Measurements from ENCODE around the gene H1-8.
"Not testable (repeated sequence)": the region's sequence is repeated elsewhere in the genome, so short reads cannot be mapped to it uniquely, and the experiment has no call there.

Gene H1-8

DNA sequence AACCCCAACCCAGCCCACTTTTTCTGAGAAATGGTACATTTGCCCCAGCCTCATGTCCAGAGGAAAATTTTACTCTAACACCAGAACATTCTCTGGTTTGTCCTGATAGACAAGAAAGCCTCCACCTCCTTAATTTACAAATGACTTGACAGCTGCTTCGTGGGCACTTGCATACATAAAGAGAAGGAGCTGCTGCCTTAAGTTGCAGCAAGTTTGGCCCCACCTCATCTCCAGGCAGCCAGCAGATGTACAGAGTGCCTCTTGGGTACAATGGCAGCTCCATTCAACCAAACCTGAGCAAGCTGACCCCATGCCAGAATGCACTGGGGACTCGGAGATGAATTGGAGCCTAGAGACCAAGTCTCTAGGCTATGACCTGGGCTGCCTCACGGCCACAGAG lies 6.2 kb upstream of the H1-8 start:
- Mint-ChIP-seq H3K27me3 (ENCODE audit: low read depth, poor library complexity) (peaks cover 20% of the 10 kb centered on the region), H3K9me3 (no peaks in the 10 kb centered on the region), H3K4me3 (no peak overlapping the region)

DNA sequence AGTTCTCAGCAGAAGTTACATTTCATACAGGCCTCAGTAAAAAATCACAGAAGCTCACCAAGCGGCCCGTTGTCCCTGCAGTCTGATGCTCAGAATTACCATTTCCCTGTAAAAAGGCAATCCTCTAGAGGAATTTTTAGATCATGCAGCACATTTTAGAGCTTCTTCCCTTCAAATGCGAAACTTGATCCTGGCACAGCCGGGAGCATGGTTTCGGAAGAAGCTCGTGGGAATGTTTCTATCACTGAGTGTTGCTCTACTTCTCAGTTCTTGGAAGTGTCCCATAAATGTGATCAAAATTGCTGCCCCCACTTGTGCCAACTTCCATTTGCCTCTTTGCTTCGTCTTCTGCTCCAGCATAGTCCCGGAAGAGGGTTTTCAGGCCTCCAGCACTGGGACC lies 3.8 kb upstream of the H1-8 start:
- TF ChIP-seq, protein P1, sequence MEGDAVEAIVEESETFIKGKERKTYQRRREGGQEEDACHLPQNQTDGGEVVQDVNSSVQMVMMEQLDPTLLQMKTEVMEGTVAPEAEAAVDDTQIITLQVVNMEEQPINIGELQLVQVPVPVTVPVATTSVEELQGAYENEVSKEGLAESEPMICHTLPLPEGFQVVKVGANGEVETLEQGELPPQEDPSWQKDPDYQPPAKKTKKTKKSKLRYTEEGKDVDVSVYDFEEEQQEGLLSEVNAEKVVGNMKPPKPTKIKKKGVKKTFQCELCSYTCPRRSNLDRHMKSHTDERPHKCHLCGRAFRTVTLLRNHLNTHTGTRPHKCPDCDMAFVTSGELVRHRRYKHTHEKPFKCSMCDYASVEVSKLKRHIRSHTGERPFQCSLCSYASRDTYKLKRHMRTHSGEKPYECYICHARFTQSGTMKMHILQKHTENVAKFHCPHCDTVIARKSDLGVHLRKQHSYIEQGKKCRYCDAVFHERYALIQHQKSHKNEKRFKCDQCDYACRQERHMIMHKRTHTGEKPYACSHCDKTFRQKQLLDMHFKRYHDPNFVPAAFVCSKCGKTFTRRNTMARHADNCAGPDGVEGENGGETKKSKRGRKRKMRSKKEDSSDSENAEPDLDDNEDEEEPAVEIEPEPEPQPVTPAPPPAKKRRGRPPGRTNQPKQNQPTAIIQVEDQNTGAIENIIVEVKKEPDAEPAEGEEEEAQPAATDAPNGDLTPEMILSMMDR (IDR thresholded peaks at IDR 0.05): no peak
- H3K9me3 Mint-ChIP-seq: no peaks in the 10 kb centered on the region

More for the DNA sequence above, 6.2 kb upstream of the H1-8 start:
- no peak overlapping the region for H3K27ac Mint-ChIP-seq
- H3K36me3 Mint-ChIP-seq (ENCODE audit: low read depth): no peaks in the 10 kb centered on the region
- no peak for DNase-seq
- TF ChIP-seq, protein P1 (IDR thresholded peaks at IDR 0.05): no peak
- peaks cover 45% of the 10 kb centered on the region for H3K4me1 Mint-ChIP-seq

DNA sequence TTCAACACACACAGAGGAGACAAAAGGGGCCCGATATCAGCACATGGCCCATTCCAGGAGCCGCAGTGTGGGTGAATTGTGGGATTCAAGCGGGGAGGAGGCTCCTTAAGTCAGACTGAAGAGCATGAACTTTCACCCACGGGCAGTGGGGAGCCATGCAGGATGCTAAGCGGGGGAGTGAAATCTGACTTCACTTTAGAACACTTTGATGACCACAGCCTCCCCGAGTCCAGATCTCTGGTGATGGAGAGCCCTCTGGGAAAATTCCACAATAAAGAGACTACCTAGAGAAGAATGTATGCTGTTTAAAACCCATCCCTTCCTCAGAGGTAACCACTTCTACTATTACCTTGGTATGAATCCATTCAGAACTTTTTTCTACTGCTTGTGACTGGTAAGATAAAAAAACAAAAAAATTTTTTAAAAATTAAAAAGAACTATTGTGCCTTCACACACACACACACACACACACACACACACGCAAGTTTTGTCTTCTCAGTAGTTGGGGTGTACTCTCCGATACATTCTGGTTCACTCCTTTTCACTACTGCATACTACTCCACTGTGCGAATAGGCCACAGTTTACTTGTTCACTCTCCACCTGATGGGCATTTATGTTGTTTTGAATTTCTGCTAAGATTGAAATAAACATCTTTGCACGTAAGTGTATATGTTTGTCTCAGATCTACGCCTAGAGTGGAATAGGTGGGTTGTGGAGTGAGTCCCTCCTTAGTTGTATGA lies 2.0 kb upstream of the H1-8 start:
- Mint-ChIP-seq H3K4me1 (peaks cover 31% of the 10 kb centered on the region), H3K27ac (peak overlapping the region; percentile 68), H3K4me3 (no peak overlapping the region), H3K36me3 (ENCODE audit: low read depth) (no peaks in the 10 kb centered on the region), H3K27me3 (ENCODE audit: low read depth, poor library complexity) (peaks cover 15% of the 10 kb centered on the region), H3K9me3 (no peaks in the 10 kb centered on the region)
- no peak for DNase-seq
- TF ChIP-seq, protein P1 (IDR thresholded peaks at IDR 0.05): no peak

More for the DNA sequence above, 3.8 kb upstream of the H1-8 start:
- no peak for DNase-seq
- no peaks in the 10 kb centered on the region for H3K36me3 Mint-ChIP-seq (ENCODE audit: low read depth)
- no peak overlapping the region for H3K4me3 Mint-ChIP-seq
- peaks cover 16% of the 10 kb centered on the region for H3K27me3 Mint-ChIP-seq (ENCODE audit: low read depth, poor library complexity)
- H3K27ac Mint-ChIP-seq: no peak overlapping the region
- H3K4me1 Mint-ChIP-seq: peaks cover 46% of the 10 kb centered on the region

DNA sequence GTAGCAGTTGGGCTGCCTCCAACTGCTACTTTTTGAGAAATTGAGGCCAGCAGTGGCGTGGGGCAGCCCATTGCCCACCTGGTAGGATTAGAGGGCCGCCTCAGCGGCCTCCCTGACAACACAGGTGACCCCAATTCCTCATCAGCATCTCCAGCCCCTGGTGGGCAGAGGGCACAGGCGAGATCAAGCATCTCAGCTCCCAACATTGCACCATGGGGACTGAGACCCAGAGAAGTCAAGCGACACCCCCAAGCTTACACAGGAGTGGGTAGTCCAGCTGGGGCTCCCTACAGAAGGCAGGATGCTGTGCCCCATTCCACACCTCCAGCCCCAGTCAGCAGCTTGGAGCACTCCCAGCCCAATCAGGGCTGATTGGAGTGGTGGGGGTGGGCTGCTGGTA lies 228 bp upstream of the H1-8 start:
- DNase-seq: no peak
- H3K27me3 Mint-ChIP-seq (ENCODE audit: low read depth, poor library complexity): peaks cover 9% of the 10 kb centered on the region
- no peaks in the 10 kb centered on the region for H3K9me3 Mint-ChIP-seq
- peaks cover 31% of the 10 kb centered on the region for H3K4me1 Mint-ChIP-seq
- TF ChIP-seq, protein P1 (IDR thresholded peaks at IDR 0.05): no peak
- no peak overlapping the region for H3K4me3 Mint-ChIP-seq
- H3K27ac Mint-ChIP-seq: no peak overlapping the region
- no peaks in the 10 kb centered on the region for H3K36me3 Mint-ChIP-seq (ENCODE audit: low read depth)

DNA sequence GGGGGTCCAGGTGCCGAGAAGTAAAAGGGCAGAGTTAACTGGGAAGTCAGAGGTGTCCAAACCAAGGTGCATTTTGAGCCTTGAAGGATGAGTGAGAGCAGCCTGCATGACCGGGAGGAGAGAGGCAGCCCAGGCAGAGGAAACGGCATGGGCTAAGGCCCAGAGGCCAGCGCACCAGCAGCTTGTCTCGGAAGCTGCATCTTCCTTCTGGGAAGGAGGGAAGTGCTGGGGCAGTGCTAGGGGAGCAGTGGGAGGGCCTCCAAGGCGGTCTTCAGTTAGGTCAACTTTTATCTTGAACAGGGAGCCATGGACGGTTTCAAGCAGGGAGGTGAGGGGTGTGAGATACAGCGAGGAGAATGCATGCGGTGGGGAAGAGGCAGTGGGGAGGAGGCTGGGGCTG lies 1.0 kb downstream of the H1-8 start:
- H3K27ac Mint-ChIP-seq: no peak overlapping the region
- no peak overlapping the region for H3K4me3 Mint-ChIP-seq
- TF ChIP-seq, protein P1 (IDR thresholded peaks at IDR 0.05): no peak
- no peaks in the 10 kb centered on the region for H3K9me3 Mint-ChIP-seq
- H3K27me3 Mint-ChIP-seq (ENCODE audit: low read depth, poor library complexity): peaks cover 10% of the 10 kb centered on the region
- no peak for DNase-seq
- H3K4me1 Mint-ChIP-seq: peaks cover 40% of the 10 kb centered on the region
- H3K36me3 Mint-ChIP-seq (ENCODE audit: low read depth): no peaks in the 10 kb centered on the region

DNA sequence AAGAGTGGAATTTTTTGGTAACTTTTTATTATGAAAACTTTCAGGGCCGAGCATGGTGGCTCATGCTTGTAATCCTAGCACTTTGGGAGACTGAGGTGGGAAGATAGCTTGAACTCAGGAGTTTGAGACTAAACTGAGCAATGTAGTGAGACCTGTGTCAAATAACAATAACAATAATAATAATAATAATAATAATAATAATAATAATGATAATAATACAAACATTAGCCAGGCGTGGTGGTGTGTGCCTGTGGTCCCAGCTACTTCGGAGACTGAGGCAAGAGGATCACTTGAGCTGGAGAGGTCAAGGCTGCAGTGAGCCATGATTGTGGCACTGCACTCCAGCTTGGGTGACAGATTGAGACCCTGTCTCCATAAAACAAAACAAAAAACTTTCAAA lies 3.0 kb downstream of the H1-8 start:
- not testable (repeated sequence) for H3K27ac Mint-ChIP-seq; H3K4me3 Mint-ChIP-seq; H3K36me3 Mint-ChIP-seq (ENCODE audit: low read depth); H3K9me3 Mint-ChIP-seq; DNase-seq; H3K27me3 Mint-ChIP-seq (ENCODE audit: low read depth, poor library complexity)
- H3K4me1 Mint-ChIP-seq: peaks cover 29% of the 10 kb centered on the region
